Superior temporal gyrus (tissue), 1 donor: Measurements from ENCODE around the gene KCNN1.
"Not testable (repeated sequence)": the region's sequence is repeated elsewhere in the genome, so short reads cannot be mapped to it uniquely, and the experiment has no call there.

ENCODE experiments used
- DNase-seq: peaks from one replicate; pipeline ENCODE4 v3.0.0-alpha.2; 2016; ENCODE audit errors: extremely low spot score

The KCNN1 gene

DNA sequence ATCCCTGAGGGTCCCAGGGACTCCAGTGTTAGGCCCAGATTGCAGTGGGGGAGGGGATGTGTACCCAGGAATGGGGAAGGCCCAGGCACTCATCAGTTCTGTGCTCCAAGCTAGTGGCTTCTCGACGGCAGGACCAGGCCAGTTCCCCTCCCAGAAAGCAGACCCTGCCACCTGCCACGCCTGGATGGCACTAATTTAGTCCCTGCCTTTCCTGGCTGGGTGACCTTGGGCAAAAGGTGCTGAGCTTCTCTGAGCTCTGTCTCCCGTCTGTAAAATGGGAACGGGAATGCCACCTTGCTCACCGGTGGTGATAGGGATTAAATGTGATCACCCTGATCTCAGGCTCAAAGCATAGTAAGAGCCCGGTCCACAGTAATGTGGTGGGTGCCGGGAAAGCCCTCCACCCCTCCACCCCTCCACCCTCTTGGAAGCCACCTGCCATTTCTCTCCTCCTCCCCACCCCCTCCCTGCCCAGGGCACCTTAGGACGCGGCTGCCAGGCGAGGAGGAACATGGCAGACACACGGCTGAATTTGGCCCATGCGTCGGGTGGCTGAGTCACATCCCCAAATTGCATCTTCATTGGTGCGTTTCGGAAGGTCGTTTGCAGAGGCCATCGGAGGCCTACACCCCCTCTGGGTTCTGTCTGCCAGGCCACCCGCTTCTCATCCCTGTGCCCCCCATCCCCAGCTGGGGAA lies 2.3 kb downstream of the KCNN1 start:
- no peak for DNase-seq

DNA sequence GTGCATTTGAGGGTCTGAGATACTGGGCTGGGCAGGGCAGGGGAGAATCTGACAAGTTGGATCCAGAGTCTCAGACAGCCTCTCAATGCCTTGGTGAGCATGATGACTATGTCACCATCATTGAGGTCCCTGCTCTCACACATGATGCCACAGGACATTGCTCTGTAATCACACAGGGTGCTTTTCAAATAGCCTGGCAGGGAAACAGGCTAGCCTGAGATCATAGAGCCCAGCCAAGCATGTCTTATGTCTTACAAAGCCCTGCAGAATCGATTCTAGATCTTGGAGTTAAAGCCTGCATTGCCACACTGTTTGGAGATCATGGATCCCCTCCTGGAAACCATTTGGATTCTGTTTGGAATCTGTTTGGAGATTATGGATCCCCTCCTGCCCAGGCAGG lies 5.3 kb downstream of the KCNN1 start:
- DNase-seq: no peak

GRCh38 chr19:17973759-17974158 lies 6.9 kb downstream of the KCNN1 start:
- DNase-seq: no peak

GRCh38 chr19:17974551-17974950 lies 7.6 kb downstream of the KCNN1 start:
- no peak for DNase-seq

DNA sequence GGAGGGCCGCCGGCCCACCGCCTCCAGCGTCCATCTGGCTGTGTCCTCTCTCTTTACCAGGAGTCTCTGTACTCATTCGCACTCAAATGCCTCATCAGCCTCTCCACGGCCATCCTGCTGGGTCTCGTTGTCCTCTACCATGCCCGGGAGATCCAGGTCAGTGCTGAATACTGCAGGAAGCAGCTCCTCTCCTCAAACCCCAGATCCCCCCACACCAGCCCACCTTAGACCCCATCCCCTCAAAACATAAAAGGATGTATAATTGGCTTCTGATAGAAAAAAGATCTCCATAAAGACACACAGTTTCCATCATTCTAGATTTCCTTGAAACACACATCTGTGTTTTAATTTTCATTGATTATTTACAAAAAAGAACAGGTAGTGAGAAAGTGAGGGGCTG lies 8.1 kb downstream of the KCNN1 start:
- no peak for DNase-seq

- no peak for DNase-seq
Observed at GRCh38 chr19:17977021-17977420, 10.1 kb downstream of the KCNN1 start.

GRCh38 chr19:17977488-17977887 lies 10.6 kb downstream of the KCNN1 start:
- DNase-seq: no peak

GRCh38 chr19:17981611-17982010 lies 14.7 kb downstream of the KCNN1 start:
- DNase-seq: no peak

DNA sequence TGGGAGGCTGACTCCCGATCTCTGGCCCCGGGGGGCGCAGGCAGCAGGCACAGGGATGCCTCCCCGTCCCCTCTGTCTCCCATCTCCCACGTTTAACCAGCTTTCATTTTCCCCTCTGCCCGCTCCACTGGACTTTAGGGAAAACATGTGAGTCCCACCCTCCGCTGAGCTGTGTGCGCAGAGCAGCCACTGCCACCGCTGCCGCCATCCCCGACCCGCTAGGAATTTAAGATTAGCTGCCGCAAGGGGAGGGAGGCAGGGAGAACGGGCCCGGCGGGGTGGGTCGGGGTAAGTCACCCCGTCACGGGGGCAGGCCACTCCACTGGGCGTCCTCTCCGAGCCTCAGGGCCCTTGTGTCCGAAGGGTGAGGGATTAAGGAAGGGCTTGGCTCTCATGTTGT lies 15.5 kb downstream of the KCNN1 start:
- no peak for DNase-seq

DNA sequence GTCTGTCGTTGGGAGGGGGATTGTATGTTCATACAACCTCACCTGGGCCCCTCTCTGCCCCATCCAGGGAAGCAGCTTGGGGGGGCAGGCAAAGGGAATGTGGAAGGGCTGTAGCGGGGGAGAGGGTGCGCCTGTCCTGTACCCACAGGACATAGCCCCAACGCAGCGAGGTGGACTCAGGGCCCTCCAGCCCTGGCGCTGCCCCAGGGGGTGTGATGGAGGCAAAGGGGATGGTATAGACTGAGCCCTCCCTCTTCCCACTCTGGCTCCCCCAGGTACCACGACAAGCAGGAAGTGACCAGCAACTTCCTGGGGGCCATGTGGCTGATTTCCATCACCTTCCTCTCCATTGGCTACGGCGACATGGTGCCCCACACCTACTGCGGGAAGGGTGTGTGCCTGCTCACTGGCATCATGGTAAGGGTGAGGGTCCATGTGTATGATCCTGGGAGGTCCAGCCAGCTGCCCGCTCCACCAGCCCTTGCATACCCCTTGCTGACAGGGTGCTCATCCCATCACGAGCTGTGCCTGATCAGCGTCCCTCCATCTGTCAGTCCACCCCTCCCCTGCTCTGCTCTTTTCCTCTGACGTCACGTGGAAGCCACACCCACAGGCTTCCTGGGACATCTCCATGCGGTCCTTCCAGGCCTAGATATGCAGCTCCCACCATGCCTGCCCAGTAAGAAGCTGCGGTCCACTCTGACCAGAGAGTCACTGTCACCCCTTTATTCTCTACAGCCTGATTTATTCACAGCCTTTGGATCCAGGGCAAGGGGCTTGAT lies 18.3 kb downstream of the KCNN1 start:
- no peak for DNase-seq

GRCh38 chr19:17986569-17986968 lies 19.7 kb downstream of the KCNN1 start:
- not testable (repeated sequence) for DNase-seq

- no peak for DNase-seq
Observed at GRCh38 chr19:17988161-17988560, 21.3 kb downstream of the KCNN1 start.

DNA sequence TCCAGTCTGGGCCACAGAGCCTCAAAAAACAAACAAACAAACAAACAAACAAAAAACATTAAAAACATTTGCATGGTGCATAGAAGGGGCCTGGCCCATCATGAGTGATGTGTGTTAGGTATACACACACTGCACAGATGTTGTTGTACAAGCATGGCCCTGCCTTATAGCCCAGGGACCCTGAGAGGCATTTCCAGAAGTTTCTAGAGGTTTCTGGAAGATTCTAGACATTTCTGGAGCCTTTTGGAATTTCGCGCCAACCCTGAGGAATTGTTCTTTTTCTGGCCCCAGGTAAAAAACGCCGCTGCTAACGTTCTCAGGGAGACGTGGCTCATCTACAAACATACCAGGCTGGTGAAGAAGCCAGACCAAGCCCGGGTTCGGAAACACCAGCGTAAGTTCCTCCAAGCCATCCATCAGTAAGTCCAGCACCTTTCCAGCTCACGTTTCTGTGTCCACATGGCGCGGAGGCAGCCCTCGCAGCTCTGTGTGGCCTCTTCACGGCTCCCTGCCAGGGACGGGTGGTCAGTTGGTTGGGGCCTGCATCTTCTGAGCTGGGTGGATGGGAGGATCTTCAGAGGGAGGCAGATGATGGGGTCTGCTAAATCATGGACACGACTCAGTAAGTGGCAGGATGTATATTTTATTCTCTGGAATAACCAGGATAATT lies 22.7 kb downstream of the KCNN1 start:
- no peak for DNase-seq

GRCh38 chr19:17993076-17993813 lies 26.3 kb downstream of the KCNN1 start:
- DNase-seq: no peak

- peak; percentile 93 for DNase-seq
Observed at GRCh38 chr19:17996826-17997316, 30.0 kb downstream of the KCNN1 start.

DNA sequence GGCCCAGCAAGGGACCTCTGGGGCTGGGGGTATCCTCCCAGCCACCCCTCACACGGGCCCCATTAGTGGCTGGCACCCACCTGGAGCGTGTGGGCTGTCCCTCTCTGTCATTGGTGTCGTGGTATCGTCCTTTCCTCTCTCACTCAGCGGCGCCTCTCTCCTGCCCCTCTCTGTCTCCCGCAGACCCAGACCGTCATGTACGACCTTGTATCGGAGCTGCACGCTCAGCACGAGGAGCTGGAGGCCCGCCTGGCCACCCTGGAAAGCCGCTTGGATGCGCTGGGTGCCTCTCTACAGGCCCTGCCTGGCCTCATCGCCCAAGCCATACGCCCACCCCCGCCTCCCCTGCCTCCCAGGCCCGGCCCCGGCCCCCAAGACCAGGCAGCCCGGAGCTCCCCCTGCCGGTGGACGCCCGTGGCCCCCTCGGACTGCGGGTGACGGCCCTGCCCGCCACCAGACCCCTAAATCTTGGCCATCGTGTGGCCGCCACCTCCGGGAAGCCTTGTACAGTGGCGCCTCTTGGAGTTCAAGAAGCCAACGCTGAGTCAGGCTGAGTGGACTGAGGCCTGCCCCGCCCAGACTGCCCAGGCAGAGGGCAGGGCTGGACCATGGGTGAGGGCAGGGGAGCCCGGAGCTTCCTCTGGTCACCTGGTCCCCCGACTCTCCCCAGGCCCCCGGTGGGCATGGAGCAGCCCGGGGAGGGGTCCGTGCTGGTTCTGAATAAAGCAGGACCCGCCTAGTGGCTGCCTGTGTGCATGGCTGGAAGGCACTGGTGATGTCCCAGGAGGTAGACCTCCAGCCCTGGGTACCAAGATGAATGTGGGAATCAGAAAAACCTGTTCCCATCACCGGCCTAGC lies 31.3 kb downstream of the KCNN1 start:
- no peak for DNase-seq

- DNase-seq: no peak
Observed at GRCh38 chr19:17998827-17999150, 31.9 kb downstream of the KCNN1 start.

- no peak for DNase-seq
Observed at GRCh38 chr19:17999684-18000479, 33.0 kb downstream of the KCNN1 start.

DNA sequence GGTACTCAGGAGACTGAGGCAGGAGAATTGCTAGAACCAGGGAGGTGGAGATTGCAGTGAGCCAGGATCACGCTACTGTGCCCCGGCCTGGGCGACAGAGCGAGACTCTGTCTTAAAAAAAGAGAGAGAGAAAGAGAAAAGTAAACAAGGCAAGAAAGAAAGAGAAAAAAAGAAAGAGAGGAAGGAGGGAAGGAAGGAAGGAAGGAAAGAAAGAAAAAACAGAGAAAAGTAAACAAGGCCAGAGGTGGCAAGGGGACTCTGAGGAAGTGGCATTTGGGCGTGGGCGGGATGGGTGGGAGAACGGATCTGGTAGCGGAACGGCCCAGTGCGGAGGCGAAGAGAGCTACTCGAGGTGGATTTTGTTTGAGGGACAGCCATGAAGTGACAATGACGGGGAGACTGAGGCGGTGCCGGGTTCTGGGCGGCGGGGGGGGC lies 33.6 kb downstream of the KCNN1 start:
- no peak for DNase-seq
